ENCODE measurements around the gene RBM33. TPM values are rescaled to one million over a fixed set of nuclear protein-coding genes. Genes with fewer than 3 reads are reported as not detected.

RBM33 gene
- total and polyA plus RNA-seq, 2 of the 13 experiments (the other 11 are each of a cell fraction or from before 2014, with no cell fraction given) = 12.4 to 28.9 TPM

GRCh38 chr7:155597753-155598140 is 46.7 kb upstream of the RBM33 start (continued):
- no peak for TF ChIP-seq LBX2 (CRISPR knock-in tag; IDR thresholded peaks at IDR 0.05; ENCODE audit: borderline replicate concordance)
- TF ChIP-seq CEBPG (CRISPR knock-in tag; IDR thresholded peaks at IDR 0.05) = peak; percentile 38; the same call in 1 of the 2 replicates
- TF ChIP-seq ZGPAT (CRISPR knock-in tag; IDR thresholded peaks at IDR 0.05) = peak; percentile 29; the same call in 1 of the 2 replicates
- no peak for TF ChIP-seq TARDBP (CRISPR knock-in tag; IDR thresholded peaks at IDR 0.05)
- TF ChIP-seq ZFYVE20 (CRISPR knock-in tag; IDR thresholded peaks at IDR 0.05; ENCODE audit: borderline replicate concordance, low read depth) = no peak
- no peak; the same call in 1 of the 2 replicates for TF ChIP-seq SOX5 (CRISPR knock-in tag; IDR thresholded peaks at IDR 0.05; ENCODE audit: borderline replicate concordance)
- no peak for TF ChIP-seq SAFB2 (CRISPR knock-in tag; IDR thresholded peaks at IDR 0.05; ENCODE audit: borderline replicate concordance, low read depth)
- no peak for TF ChIP-seq KDM5A (IDR thresholded peaks at IDR 0.05; ENCODE audit: borderline replicate concordance, low read length)
- TF ChIP-seq LCORL (IDR thresholded peaks at IDR 0.05) = no peak
- TF ChIP-seq LCORL (CRISPR knock-in tag; IDR thresholded peaks at IDR 0.05) = peak; percentile 24; the same call in 1 of the 2 replicates
- TF ChIP-seq HOXA5 (CRISPR knock-in tag; IDR thresholded peaks at IDR 0.05) = no peak
- TF ChIP-seq TBX2 (CRISPR knock-in tag; IDR thresholded peaks at IDR 0.05; ENCODE audit: borderline replicate concordance) = peak; percentile 39; the same call in 1 of the 2 replicates
- no peak for TF ChIP-seq ZNF407 (CRISPR knock-in tag; IDR thresholded peaks at IDR 0.05; ENCODE audit: not compliant biosample characterization)
- TF ChIP-seq SOX13 (IDR thresholded peaks at IDR 0.05) = no peak
- peak in 1 of 2 experiments; percentile 7; a peak in 1 of 4 replicates for TF ChIP-seq SOX13 (CRISPR knock-in tag; conservative IDR thresholded peaks at IDR 0.05 in 1 of 2, IDR thresholded peaks at IDR 0.05 in 1 of 2)
- TF ChIP-seq HNF4A (CRISPR knock-in tag; IDR thresholded peaks at IDR 0.05) = peak; percentile 24
- TF ChIP-seq ZFX (CRISPR knock-in tag; IDR thresholded peaks at IDR 0.05; ENCODE audit: low read depth) = 0 out of 2 replicates have a peak, but pooled peaks have one; percentile 1
